GM18861 (cell line): ENCODE results near the gene CAMKK2.
"Not testable (repeated sequence)": the region's sequence is repeated elsewhere in the genome, so short reads cannot be mapped to it uniquely, and the experiment has no call there.

ENCODE experiments used
- ATAC-seq: cut with Tn5 transposase; IDR thresholded peaks from one replicate; pipeline ENCODE4 v1.9.1; 2021; ENCODE audit not compliant: unreplicated experiment

The CAMKK2 gene

GRCh38 chr12:121299662-121300061 lies 3.2 kb upstream of the CAMKK2 start:
- ATAC-seq = no peak

DNA sequence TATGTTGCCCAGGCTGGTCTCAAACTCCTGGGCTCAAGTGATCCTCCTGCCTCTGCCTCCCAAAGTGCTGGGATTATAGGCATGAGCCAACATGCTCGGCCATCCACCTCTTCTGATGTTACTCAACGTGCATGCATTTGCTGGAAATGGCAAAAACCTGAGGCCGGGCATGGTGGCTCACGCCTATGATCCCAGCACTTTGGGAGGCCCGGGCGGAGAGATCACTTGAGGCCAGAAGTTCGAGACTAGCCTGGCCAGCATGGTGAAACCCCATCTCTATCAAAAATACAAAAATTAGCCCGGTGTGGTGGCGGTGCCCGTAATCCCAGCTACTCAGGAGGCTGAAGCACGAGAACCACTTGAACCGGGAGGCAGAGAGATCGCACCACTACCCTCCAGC lies 1.9 kb upstream of the CAMKK2 start:
- not testable (repeated sequence) for ATAC-seq

- ATAC-seq = no peak
These were observed 1.0 kb upstream of the CAMKK2 start for GRCh38 chr12:121297435-121297991.

DNA sequence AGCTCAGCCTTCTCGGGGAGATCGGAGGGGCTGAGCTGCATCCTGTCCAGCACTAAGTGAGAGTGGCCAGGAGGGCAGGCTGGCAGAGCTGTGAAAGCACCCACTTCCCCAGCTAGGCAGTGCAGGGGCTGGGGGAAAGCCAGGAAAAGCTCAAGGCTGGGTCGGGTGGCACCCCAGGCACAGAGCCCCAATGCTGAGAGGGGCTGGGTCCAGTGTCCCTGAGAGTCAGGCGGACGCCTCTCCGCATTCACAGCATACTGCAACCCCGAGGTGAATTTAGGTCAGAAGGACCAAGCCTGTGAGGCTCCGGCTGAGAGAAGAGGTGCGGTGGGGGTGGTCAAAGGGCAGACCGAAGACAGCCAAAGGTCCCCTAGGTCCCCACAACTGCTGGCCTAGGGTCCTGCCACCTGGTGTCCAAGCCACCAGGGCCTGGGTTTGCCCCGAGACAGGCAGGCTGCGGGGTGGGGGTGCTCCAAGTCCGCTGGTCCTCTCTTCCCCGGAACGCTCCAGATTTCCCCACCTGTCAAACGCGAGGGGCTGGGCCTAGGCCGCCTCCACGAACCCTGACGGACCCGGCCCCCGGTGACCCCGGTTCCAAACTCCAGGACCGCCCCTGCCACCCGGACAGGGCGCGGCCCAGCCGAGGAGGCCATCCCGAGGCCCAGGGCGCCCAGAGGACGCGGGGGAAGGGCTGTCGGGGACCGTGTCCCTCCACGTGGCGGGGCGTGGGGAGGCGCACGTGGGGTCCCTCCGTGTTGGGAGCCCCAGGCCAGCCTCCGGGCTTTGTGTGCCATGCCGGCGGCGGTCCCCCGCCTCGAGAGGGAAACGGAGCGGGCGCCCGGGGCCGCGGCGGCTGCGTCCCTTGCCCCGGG lies 527 bp downstream of the CAMKK2 start:
- peak; percentile 11 for ATAC-seq

DNA sequence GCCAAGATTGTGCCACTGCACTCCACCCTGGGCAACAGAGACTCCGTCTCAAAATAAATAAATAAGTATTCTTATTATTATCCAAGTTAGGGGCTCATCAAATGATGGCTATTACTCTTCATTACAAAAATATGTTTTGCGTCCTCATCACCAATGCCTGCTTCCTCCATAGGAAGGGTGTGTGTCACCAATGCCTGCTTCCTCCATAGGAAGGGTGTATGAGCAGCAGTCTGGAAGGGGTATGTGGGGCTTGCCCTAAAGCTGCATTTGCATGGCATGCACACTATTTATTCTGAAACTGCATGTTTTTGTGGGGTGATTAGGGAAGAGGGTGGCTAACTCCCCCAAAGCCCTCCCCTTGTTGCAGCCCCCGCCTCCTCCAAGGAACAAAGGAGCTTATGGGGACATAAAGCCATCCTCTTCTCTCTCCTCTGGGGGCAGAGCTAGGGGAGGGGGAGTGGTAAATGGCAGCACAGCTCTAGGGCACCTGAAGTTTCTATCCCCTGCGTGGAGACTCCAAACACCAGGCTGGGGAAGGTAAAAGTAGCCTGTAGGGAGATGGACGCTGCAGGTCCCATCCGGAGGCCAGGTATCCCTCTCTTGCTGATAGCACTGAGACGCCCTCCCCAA lies 1.3 kb downstream of the CAMKK2 start:
- no peak for ATAC-seq

DNA sequence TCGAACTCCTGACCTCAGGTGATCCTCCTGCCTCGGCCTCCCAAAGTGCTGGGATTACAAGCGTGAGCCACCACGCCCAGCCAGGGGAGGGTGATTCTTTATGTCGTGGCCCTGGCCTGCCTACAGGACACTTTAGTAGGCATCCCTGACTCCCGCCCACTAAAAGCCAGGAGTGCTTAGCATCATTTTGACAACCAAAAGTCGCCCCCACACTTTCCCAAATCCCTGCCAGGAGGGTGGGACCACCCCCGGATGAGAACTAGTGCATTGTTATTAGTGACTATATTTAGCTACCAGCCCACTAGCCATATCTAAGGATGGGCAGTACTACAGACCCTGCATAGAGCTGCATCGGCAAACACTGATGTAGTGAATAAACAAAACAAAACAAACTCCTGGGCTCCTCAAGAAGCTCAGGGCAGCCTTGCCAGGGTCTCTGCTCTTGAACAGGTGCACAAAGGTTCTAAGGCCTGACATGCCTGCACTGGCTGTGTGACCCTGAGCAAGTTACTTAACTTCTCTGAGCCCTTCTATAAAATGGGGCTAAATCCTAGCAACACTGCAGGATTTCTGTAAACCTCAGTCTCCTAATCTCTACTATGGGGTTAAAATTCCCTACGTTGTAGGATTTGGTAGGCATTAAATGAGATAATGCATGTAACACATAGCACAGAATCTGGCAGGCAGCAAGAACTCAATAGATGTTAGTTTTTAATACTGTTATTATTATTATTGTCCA lies 2.2 kb downstream of the CAMKK2 start:
- ATAC-seq = no peak

DNA sequence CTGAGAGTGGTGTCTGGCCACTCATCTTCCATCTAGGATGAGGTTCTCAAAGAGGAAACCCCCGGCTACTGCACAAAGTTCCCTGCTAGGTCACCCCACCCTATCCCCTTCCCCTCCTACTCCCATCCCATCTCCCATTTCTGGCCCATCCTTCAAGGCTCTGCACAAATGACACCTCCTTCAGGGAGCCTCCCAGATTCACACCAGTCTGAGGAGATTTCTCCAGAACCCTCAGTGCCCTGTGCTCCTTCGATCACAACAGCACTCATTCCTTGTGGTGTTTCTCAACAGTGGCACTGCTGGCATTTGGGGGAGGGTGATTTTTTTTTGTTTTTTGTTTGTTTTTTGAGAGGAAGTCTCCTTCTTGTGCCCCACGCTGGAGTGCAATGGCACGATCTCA lies 2.9 kb downstream of the CAMKK2 start:
- no peak for ATAC-seq

GRCh38 chr12:121290410-121290809 lies 6.1 kb downstream of the CAMKK2 start:
- no peak for ATAC-seq

DNA sequence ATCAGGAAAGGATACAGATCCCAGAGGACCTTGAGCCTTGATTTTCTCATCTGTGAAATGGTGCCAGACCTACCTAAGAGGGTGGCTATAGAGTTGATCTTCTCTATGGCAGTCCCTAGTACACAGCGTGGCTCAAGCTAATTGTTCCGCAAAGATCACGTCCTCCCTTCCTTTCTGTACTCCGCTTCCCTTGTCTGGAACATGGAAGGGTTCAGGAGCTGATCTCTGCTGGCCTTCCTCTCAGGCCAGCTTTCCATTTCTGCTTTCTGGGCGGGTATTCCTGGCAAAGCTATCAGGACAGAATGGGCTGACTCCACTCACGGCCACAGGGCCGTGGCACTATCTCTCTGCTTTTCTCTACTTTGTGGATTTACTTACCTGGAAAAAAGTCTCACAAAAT lies 6.5 kb downstream of the CAMKK2 start:
- ATAC-seq = no peak

DNA sequence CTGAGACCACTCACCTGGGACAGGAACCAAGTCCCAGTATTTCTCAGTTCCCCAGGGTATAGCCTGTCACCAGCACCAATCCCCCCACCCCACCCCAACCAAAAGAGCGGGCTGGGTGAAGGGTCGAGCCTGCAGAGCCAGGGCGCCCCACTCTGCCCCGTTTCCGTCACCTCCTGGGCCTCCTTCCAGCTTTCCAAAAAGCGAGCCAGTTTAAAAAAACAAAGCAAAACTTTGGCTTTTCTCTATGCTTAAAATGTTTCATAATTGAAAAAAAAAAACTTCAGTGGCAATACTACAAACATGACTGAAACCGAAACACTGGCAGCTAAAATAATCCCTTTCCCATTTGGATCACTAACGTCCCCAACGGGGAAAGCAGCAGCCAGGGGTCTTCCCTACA lies 7.5 kb downstream of the CAMKK2 start:
- no peak for ATAC-seq

DNA sequence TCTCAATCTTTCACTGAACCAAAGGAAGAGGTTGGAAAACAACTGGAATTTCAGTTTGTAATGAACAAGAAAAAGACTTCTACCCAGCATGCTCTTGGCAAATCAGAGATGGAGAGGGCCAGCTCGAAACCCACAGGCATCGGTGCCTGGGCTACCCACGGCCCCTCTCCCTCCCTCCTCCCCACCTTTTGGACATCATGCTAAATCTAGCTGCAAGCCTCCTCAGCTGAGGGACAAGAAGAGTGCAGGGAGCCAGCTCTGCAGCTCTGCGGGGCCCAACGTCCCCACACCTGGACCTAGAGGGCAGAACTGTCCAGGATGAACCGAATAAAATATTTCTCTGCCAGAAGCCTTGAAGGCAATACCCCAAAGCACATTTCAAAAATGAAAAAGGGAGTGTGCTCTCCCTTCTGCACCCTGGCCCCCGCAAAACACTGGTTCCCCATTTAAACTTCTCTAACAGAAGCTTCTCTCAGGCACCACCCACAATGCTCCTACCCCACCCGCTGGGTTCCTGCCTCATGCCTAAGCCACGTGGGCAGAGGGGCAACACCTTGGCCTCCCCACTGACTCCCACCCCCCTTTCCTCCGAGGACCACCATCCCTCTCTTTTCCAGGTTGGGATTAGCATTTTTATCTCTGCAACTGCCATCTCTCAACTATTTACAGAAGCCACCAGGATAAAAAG lies 8.2 kb downstream of the CAMKK2 start:
- ATAC-seq = no peak

DNA sequence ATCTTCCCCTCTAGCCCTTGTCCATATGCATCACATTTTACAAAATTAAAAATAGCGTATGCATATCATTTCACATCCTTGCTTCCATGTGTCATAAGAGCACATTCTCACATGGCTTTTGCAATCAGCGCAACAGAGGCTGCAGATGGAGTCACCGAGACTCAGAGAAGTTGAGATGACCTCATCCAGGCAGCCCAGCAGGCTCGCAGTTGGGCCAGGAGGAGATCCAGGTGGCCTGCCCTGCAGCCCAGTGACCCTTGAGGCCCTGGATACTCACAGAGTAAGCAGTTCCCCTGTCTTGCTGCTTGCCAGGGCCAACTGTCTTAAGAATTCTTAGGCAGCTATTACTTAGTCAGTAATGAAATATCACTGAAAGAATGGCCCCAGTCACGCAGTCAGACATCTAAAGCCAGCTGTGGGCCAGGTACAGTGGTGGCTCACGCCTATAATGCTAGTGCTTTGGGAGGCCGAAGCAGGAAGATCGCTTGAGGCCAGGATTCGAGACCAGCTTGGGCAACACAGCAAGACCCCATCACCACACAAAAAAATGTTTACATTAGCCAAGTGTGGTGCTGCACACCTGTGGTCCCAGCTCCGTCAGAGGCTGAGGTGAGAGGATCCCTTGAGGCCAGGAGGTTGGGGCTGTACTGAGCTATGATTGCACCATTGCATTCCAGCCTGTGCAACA lies 9.1 kb downstream of the CAMKK2 start:
- ATAC-seq = no peak

- ATAC-seq = no peak
These were observed 10.7 kb downstream of the CAMKK2 start for GRCh38 chr12:121285856-121286255.

GRCh38 chr12:121284551-121285390 lies 11.7 kb downstream of the CAMKK2 start:
- ATAC-seq = no peak

- ATAC-seq = no peak
These were observed 12.7 kb downstream of the CAMKK2 start for GRCh38 chr12:121283841-121284240.

DNA sequence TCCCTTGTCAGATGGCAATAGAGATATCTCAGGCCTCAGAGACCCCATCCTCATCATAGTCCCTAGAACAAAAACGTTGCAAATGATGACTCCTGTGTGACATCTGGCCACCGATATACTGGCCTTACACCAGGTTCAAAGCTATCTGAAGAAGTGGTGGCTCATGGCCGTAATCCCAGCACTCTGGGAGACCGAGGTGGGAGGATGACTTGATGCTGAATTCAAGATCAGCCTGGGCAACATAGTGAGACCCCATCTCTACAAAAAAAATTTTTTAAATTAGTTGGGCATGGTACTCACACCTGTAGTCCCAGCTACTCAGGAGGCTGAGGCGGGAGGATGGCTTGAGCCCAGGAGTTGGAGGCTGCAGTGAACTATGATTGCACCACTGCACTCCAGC lies 13.1 kb downstream of the CAMKK2 start:
- ATAC-seq = no peak

GRCh38 chr12:121282910-121283309 lies 13.6 kb downstream of the CAMKK2 start:
- not testable (repeated sequence) for ATAC-seq

- ATAC-seq = no peak
These were observed 14.3 kb downstream of the CAMKK2 start for GRCh38 chr12:121282072-121282742.

DNA sequence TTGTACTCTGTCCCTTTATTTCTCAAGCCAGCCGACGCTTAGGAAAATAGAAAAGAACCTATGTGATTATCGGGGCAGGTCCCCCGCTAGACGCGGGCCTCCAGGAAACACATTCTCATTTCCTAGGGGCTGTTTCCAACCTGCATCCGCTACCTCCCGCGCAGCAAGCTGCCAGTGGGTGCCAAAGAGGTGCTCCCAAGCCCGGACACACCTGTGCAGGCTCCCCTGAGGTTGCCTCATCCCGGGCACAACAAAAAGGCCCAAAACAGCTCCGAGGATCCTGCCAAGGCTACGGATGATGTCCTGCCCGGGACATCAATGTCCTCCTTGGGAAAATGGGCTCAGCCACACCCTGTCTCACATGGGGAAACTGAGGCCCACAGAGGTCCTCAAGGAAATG lies 15.4 kb downstream of the CAMKK2 start:
- ATAC-seq = not testable (repeated sequence)
